DND-41 (cell line): Measurements from ENCODE around the gene SRGAP3.

Source experiments
- ATAC-seq: fragments of 200-7000 bp; cut with Tn5 transposase; 3 replicates; pipeline ENCODE4 v1.9.1; 2021; ENCODE audit warnings: low read depth; ENCODE audit not compliant: insufficient read depth
- DNase-seq: peaks from one replicate; pipeline ENCODE4 v3.0.0-alpha.2; 2020
- H2AFZ ChIP-seq: 2 replicates; pipeline ENCODE4 v1.6.0; 2012; ENCODE audit warnings: low read depth, low read length
- H3K27ac ChIP-seq: 2 replicates; pipeline ENCODE4 v1.5.1; 2012; ENCODE audit warnings: low read length, inconsistent platforms
- H3K27me3 ChIP-seq: fragments of 200-600 bp; sonication (generic); 2 replicates; pipeline ENCODE4 v1.6.0; 2012; ENCODE audit warnings: low read length, mild to moderate bottlenecking, inconsistent platforms; ENCODE audit not compliant: insufficient read depth, poor library complexity
- H3K36me3 ChIP-seq: 2 replicates; pipeline ENCODE4 v1.5.1; 2012; ENCODE audit warnings: low read length, inconsistent platforms; ENCODE audit not compliant: insufficient read depth
- H3K4me1 ChIP-seq: 2 replicates; pipeline ENCODE4 v1.5.1; 2012; ENCODE audit warnings: mild to moderate bottlenecking, low read length; ENCODE audit not compliant: insufficient read depth
- H3K4me2 ChIP-seq: 2 replicates; pipeline ENCODE4 v1.6.0; 2012; ENCODE audit warnings: mild to moderate bottlenecking, moderate library complexity, low read length, inconsistent platforms; ENCODE audit not compliant: insufficient read depth
- H3K4me3 ChIP-seq, 2 experiments: fragments of 200-600 bp in 1 of 2; shearing (Covaris generic) in 1 of 2; 2 replicates each; pipeline ENCODE4 v1.5.1; 2012 to 2016; ENCODE audit warnings: inconsistent platforms in 2 of 2, low read length in 2 of 2, mild to moderate bottlenecking in 2 of 2, low read depth in 1 of 2, moderate library complexity in 1 of 2
- H3K79me2 ChIP-seq: 2 replicates; pipeline ENCODE4 v1.6.0; 2012; ENCODE audit warnings: low read length, inconsistent platforms; ENCODE audit not compliant: insufficient read depth
- H3K9ac ChIP-seq: 2 replicates; pipeline ENCODE4 v1.6.0; 2012; ENCODE audit warnings: low read depth, mild to moderate bottlenecking, inconsistent platforms, low read length, moderate library complexity
- H3K9me3 ChIP-seq: 2 replicates; pipeline ENCODE4 v1.5.1; 2012; ENCODE audit warnings: low read length, moderate library complexity, mild to moderate bottlenecking, inconsistent platforms; ENCODE audit not compliant: insufficient read depth, severe bottlenecking
- H4K20me1 ChIP-seq: 2 replicates; pipeline ENCODE4 v1.6.0; 2012; ENCODE audit warnings: low read length; ENCODE audit not compliant: insufficient read depth
- EZH2 ChIP-seq: IDR thresholded peaks from 3 replicates; pipeline ENCODE4 v1.6.1; 2012; ENCODE audit warnings: borderline replicate concordance, low read depth, mild to moderate bottlenecking, moderate library complexity, low read length, inconsistent platforms; ENCODE audit not compliant: severe bottlenecking
- TF ChIP-seq, protein P1 (sequence below): IDR thresholded peaks from 2 replicates; pipeline ENCODE4 v1.5.1; 2012; ENCODE audit warnings: borderline replicate concordance, low read length, moderate library complexity, mild to moderate bottlenecking; ENCODE audit not compliant: poor library complexity, severe bottlenecking; ENCODE audit errors: extremely low read depth

The SRGAP3 gene

DNA sequence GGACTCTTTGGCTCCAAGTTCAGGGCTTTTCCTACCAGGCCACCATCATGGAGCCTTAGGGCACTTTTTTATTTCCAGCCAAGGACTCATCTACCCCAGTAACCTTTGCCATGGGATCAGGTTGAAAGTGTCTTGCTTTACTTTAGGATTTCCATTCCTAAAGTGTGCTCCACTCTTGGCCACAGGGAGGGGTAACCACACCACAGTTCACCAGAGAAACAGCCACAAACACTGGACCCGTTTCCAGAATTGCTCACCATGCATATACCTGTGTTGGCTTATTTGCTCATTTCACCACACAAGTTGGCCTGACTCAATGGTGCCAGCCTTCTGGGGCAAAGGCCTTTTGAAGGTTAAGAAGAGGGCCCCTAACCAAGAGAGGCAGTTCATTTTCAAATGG lies 215.6 kb downstream of the SRGAP3 start:
- Histone ChIP-seq H3K4me2 (no peak overlapping the region), H3K9me3 (no peaks in the 10 kb centered on the region), H4K20me1 (no peaks in the 10 kb centered on the region), H3K27ac (no peak overlapping the region), H2AFZ (no peak overlapping the region), H3K79me2 (no peaks in the 10 kb centered on the region), H3K4me1 (no peaks in the 10 kb centered on the region), H3K9ac (no peak overlapping the region), H3K27me3 (peaks cover 10% of the 10 kb centered on the region), H3K4me3 (no peak overlapping the region), H3K36me3 (no peaks in the 10 kb centered on the region)
- ATAC-seq, result no peak
- no peak for DNase-seq
- TF ChIP-seq, protein P1, sequence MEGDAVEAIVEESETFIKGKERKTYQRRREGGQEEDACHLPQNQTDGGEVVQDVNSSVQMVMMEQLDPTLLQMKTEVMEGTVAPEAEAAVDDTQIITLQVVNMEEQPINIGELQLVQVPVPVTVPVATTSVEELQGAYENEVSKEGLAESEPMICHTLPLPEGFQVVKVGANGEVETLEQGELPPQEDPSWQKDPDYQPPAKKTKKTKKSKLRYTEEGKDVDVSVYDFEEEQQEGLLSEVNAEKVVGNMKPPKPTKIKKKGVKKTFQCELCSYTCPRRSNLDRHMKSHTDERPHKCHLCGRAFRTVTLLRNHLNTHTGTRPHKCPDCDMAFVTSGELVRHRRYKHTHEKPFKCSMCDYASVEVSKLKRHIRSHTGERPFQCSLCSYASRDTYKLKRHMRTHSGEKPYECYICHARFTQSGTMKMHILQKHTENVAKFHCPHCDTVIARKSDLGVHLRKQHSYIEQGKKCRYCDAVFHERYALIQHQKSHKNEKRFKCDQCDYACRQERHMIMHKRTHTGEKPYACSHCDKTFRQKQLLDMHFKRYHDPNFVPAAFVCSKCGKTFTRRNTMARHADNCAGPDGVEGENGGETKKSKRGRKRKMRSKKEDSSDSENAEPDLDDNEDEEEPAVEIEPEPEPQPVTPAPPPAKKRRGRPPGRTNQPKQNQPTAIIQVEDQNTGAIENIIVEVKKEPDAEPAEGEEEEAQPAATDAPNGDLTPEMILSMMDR, result no peak

DNA sequence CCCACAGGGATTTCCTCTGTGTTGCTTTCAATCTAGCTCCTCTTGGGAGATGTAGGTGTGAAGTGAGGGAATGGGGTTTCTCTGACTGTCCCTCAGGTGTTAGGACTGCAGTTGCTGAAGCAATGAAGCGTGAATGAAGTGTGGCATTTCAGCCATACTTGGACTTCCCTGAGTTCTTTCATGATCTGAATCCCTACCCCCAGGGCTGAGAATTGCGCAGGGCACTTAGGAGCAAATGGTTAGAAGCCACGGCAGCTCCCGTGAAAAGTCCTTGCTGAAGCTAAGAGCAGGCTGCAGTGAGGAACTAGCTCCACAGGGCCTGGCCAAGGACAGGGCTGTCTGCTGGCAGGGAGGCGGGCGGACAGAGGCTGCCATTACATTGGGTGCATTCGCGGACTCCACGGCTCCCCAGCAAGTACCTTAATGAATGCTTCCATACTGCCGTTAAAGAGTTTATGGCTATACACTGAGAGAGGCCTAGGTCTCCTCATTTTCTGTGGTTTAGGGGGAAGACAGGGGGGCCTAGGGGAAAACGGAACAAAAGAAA lies 217.1 kb downstream of the SRGAP3 start:
- Histone ChIP-seq H3K79me2 (no peaks in the 10 kb centered on the region), H3K9ac (no peak overlapping the region), H3K4me1 (no peaks in the 10 kb centered on the region), H3K27me3 (peaks cover 3% of the 10 kb centered on the region), H3K4me2 (no peak overlapping the region), H3K4me3 (no peak overlapping the region), H3K9me3 (no peaks in the 10 kb centered on the region), H3K27ac (no peak overlapping the region), H3K36me3 (no peaks in the 10 kb centered on the region), H4K20me1 (no peaks in the 10 kb centered on the region), H2AFZ (no peak overlapping the region)
- ATAC-seq (no peak), DNase-seq (no peak)
- TF ChIP-seq, protein P1, result no peak
- TF ChIP-seq EZH2, result no peak

DNA sequence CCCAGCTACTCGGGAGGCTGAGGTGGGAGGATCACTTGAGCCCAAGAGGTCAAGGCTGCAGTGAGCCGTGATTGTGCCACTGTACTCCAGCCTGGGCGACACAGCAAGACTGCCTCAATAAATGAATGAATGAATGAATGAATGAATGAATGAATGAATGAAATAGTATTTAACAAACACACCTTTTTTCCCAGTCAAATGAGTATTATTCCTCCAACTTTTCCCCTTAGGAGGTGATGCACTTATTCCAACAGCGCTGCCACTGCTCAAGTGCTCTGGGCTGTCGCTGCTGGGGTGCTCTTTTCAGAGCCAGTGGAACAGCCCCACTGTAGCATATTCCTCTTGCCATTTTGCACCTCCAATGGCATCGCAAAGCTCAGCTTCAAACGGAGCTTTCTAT lies 219.4 kb downstream of the SRGAP3 start:
- Histone ChIP-seq H3K9me3 (no peaks in the 10 kb centered on the region), H3K9ac (no peak overlapping the region), H3K4me2 (no peak overlapping the region), H3K4me1 (no peaks in the 10 kb centered on the region), H3K27ac (no peak overlapping the region), H3K79me2 (no peaks in the 10 kb centered on the region), H3K4me3 (no peak overlapping the region), H3K27me3 (peaks cover 3% of the 10 kb centered on the region), H3K36me3 (no peaks in the 10 kb centered on the region), H4K20me1 (no peaks in the 10 kb centered on the region), H2AFZ (no peak overlapping the region)
- TF ChIP-seq, protein P1, result no peak
- TF ChIP-seq EZH2, result no peak
- ATAC-seq, result no peak
- DNase-seq, result no peak

DNA sequence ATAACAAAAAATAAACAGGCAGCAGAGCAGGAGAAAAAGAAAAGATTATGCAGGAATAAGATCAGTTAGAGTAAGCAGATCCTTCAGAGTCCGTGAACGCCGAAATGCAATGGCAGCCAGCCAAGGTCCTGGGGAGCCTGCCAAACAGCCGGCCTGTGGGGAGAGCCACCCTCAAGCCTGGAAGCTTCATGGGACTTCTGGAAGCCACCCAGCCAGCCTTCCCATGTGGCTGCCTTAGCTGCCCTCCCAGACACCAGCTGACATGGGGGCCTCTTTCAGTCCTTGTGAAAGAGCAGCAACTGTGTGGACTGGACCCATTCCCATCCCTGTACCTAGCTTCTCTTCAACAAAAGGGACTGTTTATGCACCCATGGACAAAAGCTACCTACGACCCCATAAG lies 221.3 kb downstream of the SRGAP3 start:
- H3K27me3 ChIP-seq, result peaks cover 3% of the 10 kb centered on the region
- DNase-seq (no peak), ATAC-seq (no peak)
- H3K9me3 ChIP-seq, result no peaks in the 10 kb centered on the region
- no peaks in the 10 kb centered on the region for H3K79me2 ChIP-seq
- no peak overlapping the region for H3K4me3 ChIP-seq
- H3K36me3 ChIP-seq, result no peaks in the 10 kb centered on the region
- H4K20me1 ChIP-seq, result no peaks in the 10 kb centered on the region
- H3K4me2 ChIP-seq, result no peak overlapping the region
- no peak overlapping the region for H3K27ac ChIP-seq
- H2AFZ ChIP-seq, result no peak overlapping the region
- TF ChIP-seq, protein P1, result no peak
- no peak for TF ChIP-seq EZH2
- no peaks in the 10 kb centered on the region for H3K4me1 ChIP-seq
- H3K9ac ChIP-seq, result no peak overlapping the region
